Neuron (in vitro differentiated cells): ENCODE measurements around the gene ST8SIA4.
A peak's percentile ranks its signal among the peaks of the same experiment; 100 is the strongest.

Experiments
- H2AFZ ChIP-seq: one replicate; pipeline ENCODE4 v1.6.1; 2013; ENCODE audit warnings: low read depth, mild to moderate bottlenecking, inconsistent platforms, low read length, moderate library complexity
- H3K27me3 ChIP-seq: one replicate; pipeline ENCODE4 v1.6.1; 2013; ENCODE audit warnings: low read length; ENCODE audit not compliant: insufficient read depth
- H3K36me3 ChIP-seq: one replicate; pipeline ENCODE4 v1.6.1; 2013; ENCODE audit warnings: low read length; ENCODE audit not compliant: insufficient read depth
- H3K4me1 ChIP-seq: one replicate; pipeline ENCODE4 v1.6.1; 2013; ENCODE audit warnings: low read length; ENCODE audit not compliant: insufficient read depth
- H3K4me3 ChIP-seq: 2 replicates; pipeline ENCODE4 v1.5.1; 2013; ENCODE audit warnings: mild to moderate bottlenecking, low read length, moderate library complexity
- H3K9me3 ChIP-seq: one replicate; pipeline ENCODE4 v1.6.1; 2013; ENCODE audit warnings: low read length

Gene ST8SIA4

DNA sequence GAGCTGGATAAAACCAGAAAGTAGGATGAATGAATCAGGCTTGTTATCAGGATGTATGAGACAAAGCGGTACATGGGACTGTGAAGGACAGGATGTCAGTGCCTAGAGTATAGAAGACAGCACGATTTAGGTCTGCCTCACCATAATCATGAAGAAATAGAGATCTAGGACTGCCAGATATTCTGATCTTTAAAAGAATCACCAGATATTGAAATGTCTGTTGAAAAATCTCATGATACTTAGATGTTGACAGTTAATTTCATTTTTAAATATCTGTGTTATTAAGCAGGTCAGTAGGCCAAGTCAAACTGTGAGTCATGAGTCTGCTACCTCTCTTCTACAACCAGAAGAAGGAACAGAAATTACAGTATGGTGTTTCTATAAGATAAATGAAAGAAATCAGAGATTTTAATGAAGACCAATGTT is 65.0 kb downstream of the ST8SIA4 start:
- H3K9me3 ChIP-seq: no peaks in the 10 kb centered on the region
- no peak overlapping the region for H3K4me3 ChIP-seq
- peaks cover 18% of the 10 kb centered on the region for H3K4me1 ChIP-seq
- no peaks in the 10 kb centered on the region for H3K36me3 ChIP-seq
- no peaks in the 10 kb centered on the region for H3K27me3 ChIP-seq
- H2AFZ ChIP-seq: no peak overlapping the region

GRCh38 chr5:100834519-100834918 is 68.6 kb downstream of the ST8SIA4 start:
- H3K36me3 ChIP-seq: no peaks in the 10 kb centered on the region
- no peaks in the 10 kb centered on the region for H3K4me1 ChIP-seq
- no peak overlapping the region for H3K4me3 ChIP-seq
- no peaks in the 10 kb centered on the region for H3K27me3 ChIP-seq
- no peaks in the 10 kb centered on the region for H3K9me3 ChIP-seq
- no peak overlapping the region for H2AFZ ChIP-seq

- Histone ChIP-seq H3K36me3 (no peaks in the 10 kb centered on the region), H3K27me3 (no peaks in the 10 kb centered on the region), H3K4me3 (no peak overlapping the region), H3K9me3 (no peaks in the 10 kb centered on the region), H2AFZ (no peak overlapping the region), H3K4me1 (peaks cover 16% of the 10 kb centered on the region)
Measured at GRCh38 chr5:100832252-100833230, 70.5 kb downstream of the ST8SIA4 start.

DNA sequence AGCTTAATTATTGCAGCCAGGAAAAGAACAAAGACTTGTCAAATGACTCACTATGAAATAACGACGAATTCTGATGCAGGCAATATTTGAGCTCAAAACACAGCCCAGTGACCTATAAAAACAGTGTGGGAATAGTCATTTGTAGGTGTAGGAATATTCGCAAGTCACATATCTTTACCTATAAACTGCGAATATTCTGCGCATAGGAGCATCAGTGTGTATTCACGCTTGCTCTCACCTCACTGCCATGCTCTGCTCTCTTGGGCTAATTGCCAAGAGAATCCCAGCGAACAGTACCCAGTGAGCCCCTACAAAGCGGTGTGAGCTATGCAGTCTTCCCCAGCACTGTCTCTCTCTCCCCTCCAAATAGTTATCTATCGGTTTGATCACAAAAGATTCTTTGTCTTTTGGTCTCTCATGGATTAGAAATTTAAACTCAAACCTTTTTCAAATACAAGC is 74.2 kb downstream of the ST8SIA4 start:
- no peaks in the 10 kb centered on the region for H3K27me3 ChIP-seq
- no peak overlapping the region for H2AFZ ChIP-seq
- H3K4me1 ChIP-seq: peaks cover 23% of the 10 kb centered on the region
- no peak overlapping the region for H3K4me3 ChIP-seq
- no peaks in the 10 kb centered on the region for H3K36me3 ChIP-seq
- no peaks in the 10 kb centered on the region for H3K9me3 ChIP-seq

DNA sequence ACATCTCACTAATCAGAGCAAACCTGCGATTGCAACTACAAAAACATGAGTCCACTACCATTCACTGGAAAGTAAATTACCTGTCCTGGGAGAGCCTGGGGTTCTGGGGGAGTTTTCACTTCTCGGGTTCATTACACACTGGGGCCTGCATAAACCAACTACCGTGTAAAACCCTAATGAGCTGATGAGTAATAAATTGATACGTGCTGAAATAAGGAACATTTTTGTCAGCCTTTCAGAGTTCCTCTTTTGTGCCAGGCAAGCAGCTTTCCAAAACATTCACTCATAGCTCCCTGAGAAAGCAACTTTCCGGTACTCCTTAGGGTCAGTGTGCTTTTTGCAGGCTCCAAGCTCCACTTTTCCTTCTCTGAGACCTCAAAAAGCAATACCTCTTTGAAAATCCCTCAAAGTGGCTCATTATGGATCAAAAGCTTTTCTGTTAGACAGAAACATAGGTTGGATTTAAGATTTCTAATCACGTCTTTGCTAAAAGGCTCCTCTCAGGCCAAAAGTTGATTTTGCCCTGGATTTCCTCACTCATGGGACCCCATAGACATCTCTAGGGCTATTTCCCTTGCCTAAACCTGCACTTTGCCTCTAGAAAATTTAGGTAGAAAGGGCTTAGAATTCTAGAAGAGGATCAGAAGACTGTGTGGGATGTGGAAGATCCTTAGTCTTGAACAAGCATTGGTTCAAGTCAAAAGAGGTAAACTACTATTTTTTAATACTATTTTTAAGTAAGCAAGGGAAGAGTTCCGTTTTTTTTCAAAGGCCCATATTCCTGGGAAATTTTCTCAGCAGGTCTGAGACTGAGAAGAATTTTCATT is 74.8 kb downstream of the ST8SIA4 start:
- peak overlapping the region; percentile 8 for H2AFZ ChIP-seq
- H3K9me3 ChIP-seq: no peaks in the 10 kb centered on the region
- H3K36me3 ChIP-seq: no peaks in the 10 kb centered on the region
- peaks cover 23% of the 10 kb centered on the region for H3K4me1 ChIP-seq
- H3K27me3 ChIP-seq: no peaks in the 10 kb centered on the region
- no peak overlapping the region for H3K4me3 ChIP-seq

GRCh38 chr5:100827481-100827889 is 75.6 kb downstream of the ST8SIA4 start:
- H3K9me3 ChIP-seq: no peaks in the 10 kb centered on the region
- no peak overlapping the region for H2AFZ ChIP-seq
- peaks cover 23% of the 10 kb centered on the region for H3K4me1 ChIP-seq
- H3K4me3 ChIP-seq: no peak overlapping the region
- no peaks in the 10 kb centered on the region for H3K36me3 ChIP-seq
- H3K27me3 ChIP-seq: no peaks in the 10 kb centered on the region

- H2AFZ ChIP-seq: no peak overlapping the region
Measured at GRCh38 chr5:100826133-100826532, 76.9 kb downstream of the ST8SIA4 start.

GRCh38 chr5:100824635-100825034 is 78.4 kb downstream of the ST8SIA4 start:
- Histone ChIP-seq H3K27me3 (no peaks in the 10 kb centered on the region), H2AFZ (no peak overlapping the region), H3K4me3 (no peak overlapping the region), H3K9me3 (no peaks in the 10 kb centered on the region), H3K36me3 (no peaks in the 10 kb centered on the region), H3K4me1 (peaks cover 23% of the 10 kb centered on the region)

More at GRCh38 chr5:100826133-100826532, 76.9 kb downstream of the ST8SIA4 start:
- H3K9me3 ChIP-seq: no peaks in the 10 kb centered on the region
- no peak overlapping the region for H3K4me3 ChIP-seq
- peaks cover 23% of the 10 kb centered on the region for H3K4me1 ChIP-seq
- H3K36me3 ChIP-seq: no peaks in the 10 kb centered on the region
- no peaks in the 10 kb centered on the region for H3K27me3 ChIP-seq

- Histone ChIP-seq H3K36me3 (no peaks in the 10 kb centered on the region), H3K27me3 (no peaks in the 10 kb centered on the region), H3K9me3 (no peaks in the 10 kb centered on the region), H2AFZ (no peak overlapping the region), H3K4me3 (no peak overlapping the region), H3K4me1 (peaks cover 20% of the 10 kb centered on the region)
Measured at GRCh38 chr5:100823812-100824211, 79.3 kb downstream of the ST8SIA4 start.

DNA sequence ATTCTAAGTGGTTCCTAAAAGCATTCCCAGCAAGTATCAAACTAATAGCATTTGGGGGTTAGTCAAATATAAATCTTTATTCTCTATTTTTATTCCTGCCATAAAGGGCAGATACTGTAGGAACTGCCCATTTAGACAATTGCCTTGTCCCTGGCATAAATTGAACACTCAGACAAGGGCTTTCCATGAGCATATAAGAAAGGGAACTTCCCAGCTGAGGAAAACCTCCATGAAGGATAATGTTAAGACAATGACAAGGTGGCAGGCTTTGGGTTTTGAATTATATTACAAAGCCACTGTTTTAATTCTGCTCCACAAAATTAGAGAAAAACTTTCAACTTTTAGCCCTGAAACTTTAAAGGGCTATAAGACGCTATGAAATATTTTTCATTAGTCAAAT is 81.3 kb downstream of the ST8SIA4 start:
- Histone ChIP-seq H3K27me3 (no peaks in the 10 kb centered on the region), H3K4me3 (no peak overlapping the region), H3K9me3 (no peaks in the 10 kb centered on the region), H3K36me3 (no peaks in the 10 kb centered on the region), H2AFZ (no peak overlapping the region), H3K4me1 (peaks cover 5% of the 10 kb centered on the region)

- peaks cover 5% of the 10 kb centered on the region for H3K4me1 ChIP-seq
- H2AFZ ChIP-seq: no peak overlapping the region
- H3K36me3 ChIP-seq: no peaks in the 10 kb centered on the region
- no peaks in the 10 kb centered on the region for H3K27me3 ChIP-seq
- no peaks in the 10 kb centered on the region for H3K9me3 ChIP-seq
- H3K4me3 ChIP-seq: no peak overlapping the region
Measured at GRCh38 chr5:100818340-100818739, 84.7 kb downstream of the ST8SIA4 start.

DNA sequence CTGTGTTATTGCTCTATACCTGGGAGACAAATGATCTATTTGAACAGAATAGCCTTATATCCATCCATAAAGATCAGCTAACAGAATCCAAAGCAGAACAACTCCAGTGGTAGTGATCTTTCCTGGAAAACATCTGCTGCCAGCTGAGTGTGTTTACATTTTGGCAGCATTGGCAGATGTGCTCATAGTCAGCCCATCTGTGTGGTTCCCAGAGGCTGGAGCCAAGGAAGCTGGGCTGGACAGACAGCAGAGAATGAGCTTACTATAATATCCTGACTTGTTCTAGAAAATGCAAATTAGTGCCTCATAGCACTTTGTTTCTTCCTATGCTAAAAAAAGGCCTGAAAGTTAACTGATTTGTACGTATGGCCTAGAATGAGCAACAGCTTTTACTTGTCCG is 99.7 kb downstream of the ST8SIA4 start:
- Histone ChIP-seq H2AFZ (no peak overlapping the region), H3K36me3 (no peaks in the 10 kb centered on the region), H3K9me3 (peaks cover 5% of the 10 kb centered on the region), H3K27me3 (no peaks in the 10 kb centered on the region), H3K4me3 (no peak overlapping the region), H3K4me1 (no peaks in the 10 kb centered on the region)

DNA sequence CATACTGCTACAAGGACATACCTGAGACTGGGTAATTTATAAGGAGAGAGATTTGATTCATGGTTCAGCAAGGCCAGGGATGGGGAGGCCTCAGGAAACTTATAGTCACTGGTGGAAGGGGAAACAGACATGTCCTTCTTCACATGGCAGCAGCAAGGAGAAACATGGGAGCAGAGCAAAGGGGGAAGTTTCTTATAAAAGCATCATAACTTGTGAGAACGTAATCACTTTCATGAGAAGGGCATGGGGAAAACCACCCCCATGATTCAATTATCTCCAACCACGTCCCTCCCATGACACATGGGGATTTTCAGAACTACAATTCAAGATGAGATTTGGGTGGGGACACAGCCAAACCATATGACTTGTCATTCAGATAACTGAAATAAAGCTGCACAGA is 100.9 kb downstream of the ST8SIA4 start:
- Histone ChIP-seq H3K4me1 (no peaks in the 10 kb centered on the region), H3K27me3 (no peaks in the 10 kb centered on the region), H3K9me3 (peaks cover 5% of the 10 kb centered on the region), H2AFZ (no peak overlapping the region), H3K36me3 (no peaks in the 10 kb centered on the region), H3K4me3 (no peak overlapping the region)
